ENCODE measurements around the gene S100A2.

Gene S100A2

GRCh38 chr1:153610334-153610733 lies 44.7 kb upstream of the S100A2 start:
- Histone ChIP-seq H2AFZ (ENCODE audit: low read depth, low read length, severe bottlenecking) (no peak overlapping the region), H3K79me2 (ENCODE audit: insufficient read depth, low read length) (no peaks in the 10 kb centered on the region), H3K27ac (ENCODE audit: low read depth, low read length) (no peak overlapping the region), H3F3A (ENCODE audit: insufficient read depth) (no peaks in the 10 kb centered on the region), H3K9ac (ENCODE audit: low read length) (no peak overlapping the region), H3K9me2 (replicated peaks; ENCODE audit: insufficient read depth, low read length) (no peaks in the 10 kb centered on the region), H3K4me2 (ENCODE audit: low read depth, low read length, poor library complexity, severe bottlenecking) (no peak overlapping the region), H3K9me3 (ENCODE audit: insufficient read depth, low read length) (no peaks in the 10 kb centered on the region), H4K20me1 (ENCODE audit: low read depth, low read length) (no peaks in the 10 kb centered on the region), H3K36me3 (ENCODE audit: low read length) (no peaks in the 10 kb centered on the region), H3K4me3 (ENCODE audit: insufficient read depth, low read length, poor library complexity, severe bottlenecking) (no peak overlapping the region), H3K27me3 (ENCODE audit: low read length) (no peaks in the 10 kb centered on the region)
- TF ChIP-seq CTCF (IDR thresholded peaks at IDR 0.05; ENCODE audit: insufficient read depth, low read length, poor library complexity, severe bottlenecking), result no peak
- no peak for TF ChIP-seq EZH2phosphoT487 (conservative IDR thresholded peaks at IDR 0.05; ENCODE audit: low read length)

DNA sequence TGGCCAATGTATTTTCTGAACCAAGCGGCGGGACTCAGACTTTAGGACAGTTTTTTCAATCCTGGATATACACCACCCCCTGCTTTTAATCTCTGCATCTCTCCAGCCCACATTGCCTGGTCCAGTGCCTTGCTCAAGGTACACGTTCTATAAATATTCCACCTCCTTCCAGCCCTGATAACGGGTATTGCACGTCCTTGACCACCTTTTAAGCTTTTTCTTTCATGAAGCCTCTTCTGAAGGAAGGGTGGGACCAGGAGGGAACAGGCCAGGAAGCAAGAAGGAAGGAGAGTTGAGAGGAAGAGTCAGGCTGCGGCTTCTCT lies 43.9 kb upstream of the S100A2 start:
- H4K20me1 ChIP-seq (ENCODE audit: low read depth, low read length), result no peaks in the 10 kb centered on the region
- H2AFZ ChIP-seq (ENCODE audit: low read depth, low read length, severe bottlenecking), result no peak overlapping the region
- no peak overlapping the region for H3K4me3 ChIP-seq (ENCODE audit: insufficient read depth, low read length, poor library complexity, severe bottlenecking)
- H3F3A ChIP-seq (ENCODE audit: insufficient read depth), result no peaks in the 10 kb centered on the region
- H3K27ac ChIP-seq (ENCODE audit: low read depth, low read length), result no peak overlapping the region
- H3K27me3 ChIP-seq (ENCODE audit: low read length), result no peaks in the 10 kb centered on the region
- H3K9me3 ChIP-seq (ENCODE audit: insufficient read depth, low read length), result no peaks in the 10 kb centered on the region
- H3K36me3 ChIP-seq (ENCODE audit: low read length), result no peaks in the 10 kb centered on the region
- no peaks in the 10 kb centered on the region for H3K9me2 ChIP-seq (replicated peaks; ENCODE audit: insufficient read depth, low read length)
- H3K9ac ChIP-seq (ENCODE audit: low read length), result no peak overlapping the region
- TF ChIP-seq CTCF (IDR thresholded peaks at IDR 0.05; ENCODE audit: insufficient read depth, low read length, poor library complexity, severe bottlenecking) (no peak), EZH2phosphoT487 (conservative IDR thresholded peaks at IDR 0.05; ENCODE audit: low read length) (no peak)
- H3K4me2 ChIP-seq (ENCODE audit: low read depth, low read length, poor library complexity, severe bottlenecking), result no peak overlapping the region
- H3K79me2 ChIP-seq (ENCODE audit: insufficient read depth, low read length), result no peaks in the 10 kb centered on the region

DNA sequence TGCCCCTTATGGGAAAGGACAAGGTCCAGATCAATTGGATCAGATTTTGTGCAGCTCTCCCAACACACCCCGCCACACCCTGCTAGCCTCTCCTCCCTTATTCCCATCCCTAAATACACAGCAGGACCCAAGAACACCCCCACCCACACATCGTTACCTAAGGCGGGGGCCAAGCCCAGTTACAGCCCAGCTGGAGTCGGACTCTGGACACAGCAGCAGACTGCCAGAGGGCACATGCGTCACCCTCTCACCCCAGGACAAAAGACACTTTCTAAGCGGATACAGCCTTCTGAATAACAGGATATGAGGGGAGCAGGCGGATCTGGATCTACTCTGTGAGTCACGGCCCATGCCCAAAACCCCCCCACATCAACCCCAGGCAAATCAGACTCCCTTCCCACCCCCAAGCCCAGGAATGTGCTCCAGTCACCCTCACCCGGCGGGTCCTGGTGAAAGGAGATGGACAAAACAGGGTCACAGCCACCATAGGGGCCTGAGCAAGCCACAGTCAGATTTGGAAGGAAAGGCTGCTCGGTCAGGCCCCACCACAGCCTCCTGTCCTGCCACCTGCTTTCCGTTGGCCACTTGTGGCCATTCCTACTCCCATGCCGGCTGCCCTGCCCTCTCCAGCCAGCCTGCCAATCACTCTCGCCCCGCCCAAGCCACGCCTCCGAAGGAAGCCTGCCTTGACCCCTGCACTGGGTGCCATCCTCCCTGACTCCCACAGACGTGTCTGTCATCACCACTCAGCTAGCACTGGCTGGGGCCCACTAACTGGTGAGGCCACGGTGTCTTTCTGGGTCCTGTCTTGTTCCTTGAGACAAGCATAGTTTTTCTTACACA lies 43.3 kb upstream of the S100A2 start:
- Histone ChIP-seq H3K27me3 (ENCODE audit: low read length) (no peaks in the 10 kb centered on the region), H4K20me1 (ENCODE audit: low read depth, low read length) (no peaks in the 10 kb centered on the region), H3K4me2 (ENCODE audit: low read depth, low read length, poor library complexity, severe bottlenecking) (no peak overlapping the region), H3F3A (ENCODE audit: insufficient read depth) (no peaks in the 10 kb centered on the region), H2AFZ (ENCODE audit: low read depth, low read length, severe bottlenecking) (no peak overlapping the region), H3K9me3 (ENCODE audit: insufficient read depth, low read length) (no peaks in the 10 kb centered on the region), H3K36me3 (ENCODE audit: low read length) (no peaks in the 10 kb centered on the region), H3K79me2 (ENCODE audit: insufficient read depth, low read length) (no peaks in the 10 kb centered on the region), H3K9ac (ENCODE audit: low read length) (no peak overlapping the region), H3K9me2 (replicated peaks; ENCODE audit: insufficient read depth, low read length) (no peaks in the 10 kb centered on the region), H3K4me3 (ENCODE audit: insufficient read depth, low read length, poor library complexity, severe bottlenecking) (no peak overlapping the region), H3K27ac (ENCODE audit: low read depth, low read length) (no peak overlapping the region)
- TF ChIP-seq CTCF (IDR thresholded peaks at IDR 0.05; ENCODE audit: insufficient read depth, low read length, poor library complexity, severe bottlenecking) (no peak), EZH2phosphoT487 (conservative IDR thresholded peaks at IDR 0.05; ENCODE audit: low read length) (no peak)
